DOHH2 (cell line): ENCODE measurements around the gene CLRN3.

Experiments used
- H3F3A ChIP-seq: fragments of 200-600 bp; sonication (generic), shearing (Covaris generic); 2 replicates; pipeline ENCODE4 v1.6.0; 2016; ENCODE audit warnings: antibody characterized with exemption, mild to moderate bottlenecking; ENCODE audit not compliant: control insufficient read depth, insufficient read depth
- H3K27ac ChIP-seq: fragments of 200-600 bp; sonication (generic); 2 replicates; pipeline ENCODE4 v1.5.1; 2014; ENCODE audit warnings: low read depth, mild to moderate bottlenecking, low read length, moderate library complexity
- H3K27me3 ChIP-seq: fragments of 200-600 bp; sonication (generic); 2 replicates; pipeline ENCODE4 v1.6.1; 2014; ENCODE audit warnings: mild to moderate bottlenecking, low read length, mixed read lengths; ENCODE audit not compliant: control insufficient read depth
- H3K36me3 ChIP-seq: fragments of 200-600 bp; sonication (generic); 2 replicates; pipeline ENCODE4 v1.6.1; 2014; ENCODE audit warnings: mild to moderate bottlenecking, low read length, moderate library complexity, mixed read lengths; ENCODE audit not compliant: control insufficient read depth
- H3K4me1 ChIP-seq: fragments of 200-600 bp; sonication (generic); 2 replicates; pipeline ENCODE4 v1.6.1; 2014; ENCODE audit warnings: mild to moderate bottlenecking, low read length, mixed read lengths; ENCODE audit not compliant: control insufficient read depth
- H3K4me2 ChIP-seq: fragments of 200-600 bp; sonication (generic); 2 replicates; pipeline ENCODE4 v1.6.0; 2014; ENCODE audit warnings: mild to moderate bottlenecking, low read length, moderate library complexity
- H3K4me3 ChIP-seq: fragments of 200-600 bp; sonication (generic); 2 replicates; pipeline ENCODE4 v1.5.1; 2014; ENCODE audit warnings: mild to moderate bottlenecking, low read length, mixed read lengths
- H3K79me2 ChIP-seq: fragments of 200-600 bp; sonication (generic); 2 replicates; pipeline ENCODE4 v1.6.1; 2014; ENCODE audit warnings: mild to moderate bottlenecking, low read length, mixed read lengths; ENCODE audit not compliant: control insufficient read depth
- H3K9me2 ChIP-seq: fragments of 200-600 bp; sonication (generic); replicated peaks from 2 replicates; pipeline ENCODE4 v1.6.1; 2014; ENCODE audit warnings: mild to moderate bottlenecking, low read length, mixed read lengths; ENCODE audit not compliant: control insufficient read depth
- H3K9me3 ChIP-seq: fragments of 200-600 bp; sonication (generic); 2 replicates; pipeline ENCODE4 v1.6.1; 2014; ENCODE audit warnings: antibody characterized with exemption, low read length, mixed read lengths; ENCODE audit not compliant: control insufficient read depth, insufficient read depth
- H4K20me1 ChIP-seq: fragments of 200-600 bp; sonication (generic); 2 replicates; pipeline ENCODE4 v1.6.0; 2014; ENCODE audit warnings: low read depth, mild to moderate bottlenecking, antibody characterized with exemption, low read length, moderate library complexity; ENCODE audit not compliant: control insufficient read depth, insufficient read depth
- CTCF ChIP-seq: fragments of 200-600 bp; sonication (generic); IDR thresholded peaks from one replicate; pipeline ENCODE4 v1.5.1; 2014; ENCODE audit warnings: antibody characterized with exemption, mild to moderate bottlenecking, low read depth, low read length; ENCODE audit not compliant: poor library complexity, severe bottlenecking
- EZH2phosphoT487 ChIP-seq: fragments of 200-600 bp; sonication (generic); IDR thresholded peaks from 2 replicates; pipeline ENCODE4 v1.6.1; 2017; ENCODE audit warnings: borderline replicate concordance, mild to moderate bottlenecking, antibody characterized with exemption, low read length, moderate library complexity, mixed read lengths

Gene CLRN3

DNA sequence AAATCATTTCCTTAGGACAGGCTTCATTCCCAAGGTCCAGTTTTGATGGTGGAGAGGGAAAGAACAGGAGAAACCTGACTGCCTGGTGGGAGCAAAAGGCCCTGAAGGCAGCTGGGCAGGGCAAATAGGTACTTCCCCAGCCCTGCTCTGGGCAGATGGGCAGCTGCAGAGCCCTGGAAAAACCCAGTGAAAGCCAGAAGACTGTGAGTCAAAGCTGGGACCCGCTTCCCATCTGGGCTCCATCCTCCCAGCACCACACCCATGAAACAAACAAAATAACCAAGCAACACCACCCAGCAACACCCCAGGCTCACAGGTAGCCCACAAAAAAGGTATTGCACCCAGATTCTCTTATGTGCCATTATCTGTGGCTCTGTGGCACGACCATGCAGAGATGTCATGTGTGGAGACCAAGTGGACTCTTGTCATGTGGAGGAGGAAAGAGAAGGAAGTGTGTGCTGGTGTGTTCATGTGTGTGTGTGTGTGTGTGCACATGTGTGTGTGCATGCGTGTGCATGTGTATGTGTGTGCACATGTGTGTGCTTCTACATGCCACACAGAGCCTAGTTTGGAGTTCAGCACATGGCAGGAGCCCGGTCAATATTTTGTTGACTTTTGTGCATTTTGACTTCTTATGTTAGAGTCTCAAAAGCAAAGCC, 9.8 kb downstream of the CLRN3 start:
- Histone ChIP-seq H3K36me3 (no peaks in the 10 kb centered on the region), H3K79me2 (no peaks in the 10 kb centered on the region), H3K4me3 (no peak overlapping the region), H3K9me2 (no peaks in the 10 kb centered on the region), H3K9me3 (no peaks in the 10 kb centered on the region), H3K4me2 (no peak overlapping the region), H3K4me1 (no peaks in the 10 kb centered on the region), H3K27ac (no peak overlapping the region), H3K27me3 (no peaks in the 10 kb centered on the region), H3F3A (no peaks in the 10 kb centered on the region), H4K20me1 (no peaks in the 10 kb centered on the region)
- TF ChIP-seq EZH2phosphoT487 = no peak
- no peak for TF ChIP-seq CTCF

DNA sequence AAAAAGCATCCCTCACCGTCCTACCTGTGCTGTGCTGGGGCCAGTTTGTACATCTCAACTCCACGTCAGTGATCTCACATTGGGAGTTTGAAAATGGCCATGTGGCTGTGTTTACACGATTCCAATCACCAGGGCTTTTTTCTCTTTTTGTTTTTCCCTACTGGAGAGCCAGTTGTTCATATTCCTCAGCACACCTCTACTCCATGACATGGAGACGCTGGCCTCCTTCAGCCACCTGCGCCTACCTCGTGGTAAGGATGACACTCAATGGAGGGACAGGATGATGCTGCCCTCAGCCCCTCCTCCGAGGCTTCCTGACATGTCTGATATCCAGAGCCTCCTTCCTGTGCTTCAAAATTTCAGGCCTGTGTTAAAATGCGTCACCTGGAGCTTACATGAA, 10.3 kb downstream of the CLRN3 start:
- no peak overlapping the region for H3K4me3 ChIP-seq
- no peak overlapping the region for H3K4me2 ChIP-seq
- H3K9me3 ChIP-seq = no peaks in the 10 kb centered on the region
- H3K27ac ChIP-seq = no peak overlapping the region
- H3K27me3 ChIP-seq = no peaks in the 10 kb centered on the region
- TF ChIP-seq CTCF = no peak
- TF ChIP-seq EZH2phosphoT487 = no peak
- H3K79me2 ChIP-seq = no peaks in the 10 kb centered on the region
- H3K9me2 ChIP-seq = no peaks in the 10 kb centered on the region
- H3K4me1 ChIP-seq = no peaks in the 10 kb centered on the region
- H3F3A ChIP-seq = no peaks in the 10 kb centered on the region
- no peaks in the 10 kb centered on the region for H4K20me1 ChIP-seq
- H3K36me3 ChIP-seq = no peaks in the 10 kb centered on the region

DNA sequence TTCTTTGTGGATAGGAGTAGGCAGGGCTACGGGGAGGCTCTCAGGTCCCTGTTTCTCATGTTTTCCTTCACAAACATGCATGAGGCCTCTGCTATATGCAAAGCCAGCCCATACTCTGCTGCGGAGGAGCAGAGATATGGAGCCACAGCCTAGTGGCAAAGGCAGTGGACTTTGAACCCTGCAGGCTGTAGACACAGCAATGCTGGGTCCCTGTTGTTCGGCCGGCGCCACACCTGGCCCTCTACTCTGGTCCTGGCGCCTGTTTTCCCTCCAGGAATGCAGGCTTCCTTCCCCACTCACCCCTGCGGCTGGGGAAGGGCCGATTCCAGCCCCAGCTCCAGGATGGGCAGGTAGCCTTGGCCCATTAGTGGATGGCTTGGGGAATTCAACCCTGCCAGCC, 11.5 kb downstream of the CLRN3 start:
- no peak overlapping the region for H3K27ac ChIP-seq
- no peak overlapping the region for H3K4me2 ChIP-seq
- H3K79me2 ChIP-seq = no peaks in the 10 kb centered on the region
- TF ChIP-seq EZH2phosphoT487 (no peak), CTCF (no peak)
- H3K9me3 ChIP-seq = no peaks in the 10 kb centered on the region
- H3K4me1 ChIP-seq = no peaks in the 10 kb centered on the region
- H3K9me2 ChIP-seq = no peaks in the 10 kb centered on the region
- H4K20me1 ChIP-seq = no peaks in the 10 kb centered on the region
- no peaks in the 10 kb centered on the region for H3F3A ChIP-seq
- H3K27me3 ChIP-seq = peaks cover under 1% of the 10 kb centered on the region; the same call in 1 of the 2 replicates
- no peaks in the 10 kb centered on the region for H3K36me3 ChIP-seq
- no peak overlapping the region for H3K4me3 ChIP-seq
